22Rv1 (cell line): ENCODE results near the gene SCAMP4.

Experiments used
- H3K27ac ChIP-seq: fragments of 450-650 bp; 2 replicates; pipeline ENCODE4 v1.5.1; 2017
- CTCF ChIP-seq: fragments of 450-650 bp; IDR thresholded peaks from 2 replicates; pipeline ENCODE4 v1.5.1; 2017; ENCODE audit warnings: mild to moderate bottlenecking
- ZFX ChIP-seq: fragments of 450-650 bp; IDR thresholded peaks from 2 replicates; pipeline ENCODE4 v1.6.1; 2017; ENCODE audit warnings: antibody characterized with exemption, borderline replicate concordance

The SCAMP4 gene

GRCh38 chr19:1859331-1859781, 45.8 kb upstream of the SCAMP4 start:
- peak overlapping the region; percentile 93 for H3K27ac ChIP-seq

GRCh38 chr19:1860042-1860775, 45.0 kb upstream of the SCAMP4 start:
- H3K27ac ChIP-seq, result peak overlapping the region; percentile 93
- TF ChIP-seq CTCF (no peak), ZFX (no peak)

More at GRCh38 chr19:1859331-1859781, 45.8 kb upstream of the SCAMP4 start:
- TF ChIP-seq CTCF (no peak), ZFX (no peak)

- H3K27ac ChIP-seq, result peak overlapping the region; percentile 93
- no peak for TF ChIP-seq CTCF
- TF ChIP-seq ZFX, result no peak
Observed at GRCh38 chr19:1860821-1861598, 44.2 kb upstream of the SCAMP4 start.

GRCh38 chr19:1861599-1862031, 43.6 kb upstream of the SCAMP4 start:
- no peak for TF ChIP-seq ZFX
- TF ChIP-seq CTCF, result no peak
- peak overlapping the region; percentile 93 for H3K27ac ChIP-seq

GRCh38 chr19:1862068-1862423, 43.2 kb upstream of the SCAMP4 start:
- H3K27ac ChIP-seq, result peak overlapping the region; percentile 93
- TF ChIP-seq ZFX, result no peak
- TF ChIP-seq CTCF, result no peak

GRCh38 chr19:1862424-1863327, 42.5 kb upstream of the SCAMP4 start:
- H3K27ac ChIP-seq, result peak overlapping the region; percentile 93

More at GRCh38 chr19:1862424-1863327, 42.5 kb upstream of the SCAMP4 start:
- TF ChIP-seq CTCF, result no peak
